Glutamatergic neuron (in vitro differentiated cells): ENCODE measurements around the gene FRMD1. TPM values are rescaled to one million over a fixed set of nuclear protein-coding genes. Genes with fewer than 3 reads are reported as not detected.

Source experiments
- DNase-seq: peaks from one replicate; pipeline ENCODE4 v3.0.0; 2022
- H3K27ac Mint-ChIP-seq: one replicate; pipeline ENCODE4 v1.8.0; 2020; ENCODE audit warnings: mild to moderate bottlenecking, mixed read lengths, inconsistent platforms; ENCODE audit not compliant: unreplicated experiment
- H3K27me3 Mint-ChIP-seq: one replicate; pipeline ENCODE4 v1.8.0; 2020; ENCODE audit warnings: mild to moderate bottlenecking, moderate library complexity, mixed read lengths, inconsistent platforms; ENCODE audit not compliant: unreplicated experiment
- H3K36me3 Mint-ChIP-seq: one replicate; pipeline ENCODE4 v1.8.0; 2020; ENCODE audit warnings: mild to moderate bottlenecking, mixed read lengths, inconsistent platforms; ENCODE audit not compliant: unreplicated experiment
- H3K4me1 Mint-ChIP-seq: one replicate; pipeline ENCODE4 v1.8.0; 2020; ENCODE audit warnings: mild to moderate bottlenecking, low read depth, mixed read lengths, inconsistent platforms; ENCODE audit not compliant: unreplicated experiment
- H3K4me3 Mint-ChIP-seq: one replicate; pipeline ENCODE4 v1.8.0; 2020; ENCODE audit warnings: mild to moderate bottlenecking, mixed read lengths, inconsistent platforms; ENCODE audit not compliant: unreplicated experiment
- H3K9me3 Mint-ChIP-seq: one replicate; pipeline ENCODE4 v1.8.0; 2020; ENCODE audit warnings: mild to moderate bottlenecking, moderate library complexity, mixed read lengths, inconsistent platforms; ENCODE audit not compliant: unreplicated experiment
- CTCF ChIP-seq: fragments of 200-600 bp; sonication (generic); IDR thresholded peaks from one replicate; pipeline ENCODE4 v1.5.0; 2021; ENCODE audit not compliant: partially characterized antibody, unreplicated experiment
- total RNA-seq: library from RNA; stranded (reverse); fragmentation: NEBNext Ultra II Directional; extraction: Animal tissue kit (Norgen Biotek cat#: 25700); gene quantifications from one replicate; pipeline ENCODE4 v1.2.1, GENCODE V29; 2021; ENCODE audit not compliant: unreplicated experiment

FRMD1 gene
- total RNA-seq, 1 donor from 2014 or later: not detected

- Mint-ChIP-seq H3K4me3 (no peak overlapping the region), H3K4me1 (no peaks in the 10 kb centered on the region), H3K9me3 (peaks cover 6% of the 10 kb centered on the region), H3K36me3 (peaks cover 42% of the 10 kb centered on the region), H3K27ac (no peak overlapping the region), H3K27me3 (no peaks in the 10 kb centered on the region)
- no peak for TF ChIP-seq CTCF
- no peak for DNase-seq
These were observed 64.6 kb downstream of the FRMD1 start for GRCh38 chr6:168014428-168014827.

- Mint-ChIP-seq H3K4me3 (no peak overlapping the region), H3K9me3 (peaks cover 6% of the 10 kb centered on the region), H3K4me1 (no peaks in the 10 kb centered on the region), H3K36me3 (peaks cover 37% of the 10 kb centered on the region), H3K27me3 (no peaks in the 10 kb centered on the region), H3K27ac (no peak overlapping the region)
- DNase-seq: no peak
- no peak for TF ChIP-seq CTCF
These were observed 65.6 kb downstream of the FRMD1 start for GRCh38 chr6:168013250-168013915.

- no peaks in the 10 kb centered on the region for H3K27me3 Mint-ChIP-seq
- peaks cover 37% of the 10 kb centered on the region for H3K36me3 Mint-ChIP-seq
- no peak for TF ChIP-seq CTCF
- peaks cover 6% of the 10 kb centered on the region for H3K9me3 Mint-ChIP-seq
- no peak for DNase-seq
- H3K27ac Mint-ChIP-seq: no peak overlapping the region
- no peaks in the 10 kb centered on the region for H3K4me1 Mint-ChIP-seq
- no peak overlapping the region for H3K4me3 Mint-ChIP-seq
These were observed 66.4 kb downstream of the FRMD1 start for GRCh38 chr6:168012431-168013249.

GRCh38 chr6:168011291-168011690 is 67.7 kb downstream of the FRMD1 start:
- TF ChIP-seq CTCF: no peak
- Mint-ChIP-seq H3K4me3 (no peak overlapping the region), H3K27me3 (no peaks in the 10 kb centered on the region), H3K4me1 (no peaks in the 10 kb centered on the region), H3K27ac (no peak overlapping the region), H3K36me3 (peaks cover 33% of the 10 kb centered on the region), H3K9me3 (peaks cover 4% of the 10 kb centered on the region)
- no peak for DNase-seq

GRCh38 chr6:168009331-168009730 is 69.7 kb downstream of the FRMD1 start:
- no peak for DNase-seq
- no peak for TF ChIP-seq CTCF
- H3K36me3 Mint-ChIP-seq: peaks cover 41% of the 10 kb centered on the region
- peaks cover 9% of the 10 kb centered on the region for H3K9me3 Mint-ChIP-seq
- H3K27ac Mint-ChIP-seq: no peak overlapping the region
- H3K4me1 Mint-ChIP-seq: no peaks in the 10 kb centered on the region
- H3K27me3 Mint-ChIP-seq: no peaks in the 10 kb centered on the region
- no peak overlapping the region for H3K4me3 Mint-ChIP-seq
